OCI-LY7 (cell line): ENCODE results near the gene ACER2. TPM values are rescaled to one million over a fixed set of nuclear protein-coding genes. Genes with fewer than 3 reads are reported as not detected.
A peak's percentile ranks its signal among the peaks of the same experiment; 100 is the strongest.

Experiments
- BruUV-seq: library from RNA; stranded (reverse); fragments of 400-500 nt; replicated peaks from 2 replicates; lab custom pipeline; 2021; lab: Mats Ljungman, UMichigan
- CTCF ChIA-PET: fragments of 300-600 bp; sonication (Branson Sonifier 250); formaldehyde crosslinking; loops from one replicate; lab custom pipeline; 2022; ENCODE audit warnings: antibody characterized with exemption; ENCODE audit not compliant: unreplicated experiment; lab: Charles Lee
- POLR2A ChIA-PET: fragments of 300-600 bp; sonication (Branson Sonifier 250); formaldehyde crosslinking; loops from one replicate; lab custom pipeline; 2022; ENCODE audit warnings: antibody characterized with exemption; lab: Charles Lee
- DNase-seq: peaks from one replicate; pipeline ENCODE4 v3.0.0-alpha.2; 2015; ENCODE audit warnings: low spot score
- H2AFZ ChIP-seq: fragments of 200-600 bp; sonication (generic), shearing (Covaris generic); 2 replicates; pipeline ENCODE4 v1.6.1; 2014; ENCODE audit warnings: mild to moderate bottlenecking, antibody characterized with exemption, low read length, moderate library complexity
- H3K27ac ChIP-seq: fragments of 200-600 bp; sonication (generic); 2 replicates; pipeline ENCODE4 v1.5.1; 2014; ENCODE audit warnings: mixed run types, low read depth, mild to moderate bottlenecking, moderate library complexity, low read length, inconsistent platforms; ENCODE audit not compliant: poor library complexity, severe bottlenecking
- H3K36me3 ChIP-seq: fragments of 200-600 bp; sonication (generic); 2 replicates; pipeline ENCODE4 v1.6.1; 2014; ENCODE audit warnings: mild to moderate bottlenecking, antibody characterized with exemption, low read length, moderate library complexity, mixed read lengths; ENCODE audit not compliant: insufficient read depth
- H3K4me1 ChIP-seq: fragments of 200-600 bp; sonication (generic); 2 replicates; pipeline ENCODE4 v1.5.1; 2014; ENCODE audit warnings: mild to moderate bottlenecking, low read length; ENCODE audit not compliant: insufficient read depth, poor library complexity, severe bottlenecking
- H3K4me2 ChIP-seq: fragments of 200-600 bp; sonication (generic); 2 replicates; pipeline ENCODE4 v1.6.1; 2014; ENCODE audit warnings: mild to moderate bottlenecking, low read length
- H3K4me3 ChIP-seq: fragments of 200-600 bp; sonication (generic); 2 replicates; pipeline ENCODE4 v1.5.1; 2014; ENCODE audit warnings: mild to moderate bottlenecking, low read depth, low read length; ENCODE audit not compliant: poor library complexity, severe bottlenecking
- H3K79me2 ChIP-seq: fragments of 200-600 bp; sonication (generic); 2 replicates; pipeline ENCODE4 v1.6.1; 2016; ENCODE audit warnings: low read depth, mild to moderate bottlenecking, low read length, moderate library complexity, mixed read lengths; ENCODE audit not compliant: insufficient read depth
- H3K9me2 ChIP-seq: fragments of 200-600 bp; sonication (generic); 2 replicates; pipeline ENCODE4 v1.6.1; 2016; ENCODE audit warnings: mild to moderate bottlenecking, low read length, mixed read lengths; ENCODE audit not compliant: insufficient read depth
- H3K9me3 ChIP-seq: fragments of 200-600 bp; sonication (generic); 2 replicates; pipeline ENCODE4 v1.6.1; 2014; ENCODE audit warnings: mild to moderate bottlenecking, mixed run types, low read length, mixed read lengths
- H4K20me1 ChIP-seq: fragments of 200-600 bp; sonication (generic); 2 replicates; pipeline ENCODE4 v1.6.1; 2014; ENCODE audit warnings: mild to moderate bottlenecking, antibody characterized with exemption, low read length, moderate library complexity, mixed read lengths; ENCODE audit not compliant: insufficient read depth
- EZH2phosphoT487 ChIP-seq: fragments of 200-600 bp; sonication (generic); IDR thresholded peaks from 2 replicates; pipeline ENCODE4 v1.6.1; 2018; ENCODE audit warnings: low read depth, borderline replicate concordance, mild to moderate bottlenecking, mixed run types, antibody characterized with exemption, low read length, moderate library complexity, mixed read lengths
- intact Hi-C: fragments of 100-400 bp; cut with micrococcal nuclease; formaldehyde crosslinking; loops from one replicate; pipeline ENCODE4 v1.10.0; 2022; ENCODE audit not compliant: unreplicated experiment
- total RNA-seq, 2 experiments: library from RNA; depleted of rRNA in 1 of 2; stranded (reverse); fragments of >200 nt in 1 of 2; shearing (Covaris generic) in 1 of 2; gene quantifications; 2 replicates each; pipeline ENCODE4 v1.2.3, GENCODE V29; 2014 to 2022
- TF ChIP-seq, protein P1 (sequence below): fragments of 200-600 bp; sonication (generic); conservative IDR thresholded peaks from 2 replicates; pipeline ENCODE4 v1.5.1; 2014; ENCODE audit warnings: mild to moderate bottlenecking, antibody characterized with exemption, low read length, moderate library complexity, mixed read lengths

ACER2 gene
- total RNA-seq, 2 experiments from 2014 or later, result 1.4 to 1.8 TPM

DNA sequence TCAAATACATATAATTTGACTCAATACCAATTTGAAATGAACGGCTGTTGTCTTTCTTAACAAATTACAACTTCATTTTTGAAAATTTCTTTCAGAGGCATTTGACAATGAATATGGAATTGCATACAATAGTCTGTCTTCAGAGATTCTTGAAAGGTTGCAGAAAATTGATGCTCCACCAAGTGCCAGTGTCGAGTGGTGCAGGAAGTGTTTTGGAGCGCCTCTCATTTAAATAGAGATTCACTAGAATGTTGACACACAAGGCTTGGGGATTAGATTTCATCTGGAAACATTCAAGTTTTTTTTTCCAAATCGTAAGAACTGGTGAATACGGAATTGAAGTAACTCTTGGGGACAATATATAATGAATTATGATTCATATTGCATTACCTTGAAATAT lies 36.9 kb upstream of the ACER2 start:
- Histone ChIP-seq H4K20me1 (peaks cover 25% of the 10 kb centered on the region), H3K4me1 (peaks cover 15% of the 10 kb centered on the region), H3K9me2 (no peaks in the 10 kb centered on the region), H3K4me2 (no peak overlapping the region), H3K27ac (peak overlapping the region; percentile 5), H3K79me2 (peaks cover 10% of the 10 kb centered on the region; the same call in 1 of the 2 replicates), H3K9me3 (no peaks in the 10 kb centered on the region), H2AFZ (no peak overlapping the region), H3K36me3 (peaks cover 51% of the 10 kb centered on the region), H3K4me3 (no peak overlapping the region)
- no peak for TF ChIP-seq EZH2phosphoT487
- TF ChIP-seq, protein P1, sequence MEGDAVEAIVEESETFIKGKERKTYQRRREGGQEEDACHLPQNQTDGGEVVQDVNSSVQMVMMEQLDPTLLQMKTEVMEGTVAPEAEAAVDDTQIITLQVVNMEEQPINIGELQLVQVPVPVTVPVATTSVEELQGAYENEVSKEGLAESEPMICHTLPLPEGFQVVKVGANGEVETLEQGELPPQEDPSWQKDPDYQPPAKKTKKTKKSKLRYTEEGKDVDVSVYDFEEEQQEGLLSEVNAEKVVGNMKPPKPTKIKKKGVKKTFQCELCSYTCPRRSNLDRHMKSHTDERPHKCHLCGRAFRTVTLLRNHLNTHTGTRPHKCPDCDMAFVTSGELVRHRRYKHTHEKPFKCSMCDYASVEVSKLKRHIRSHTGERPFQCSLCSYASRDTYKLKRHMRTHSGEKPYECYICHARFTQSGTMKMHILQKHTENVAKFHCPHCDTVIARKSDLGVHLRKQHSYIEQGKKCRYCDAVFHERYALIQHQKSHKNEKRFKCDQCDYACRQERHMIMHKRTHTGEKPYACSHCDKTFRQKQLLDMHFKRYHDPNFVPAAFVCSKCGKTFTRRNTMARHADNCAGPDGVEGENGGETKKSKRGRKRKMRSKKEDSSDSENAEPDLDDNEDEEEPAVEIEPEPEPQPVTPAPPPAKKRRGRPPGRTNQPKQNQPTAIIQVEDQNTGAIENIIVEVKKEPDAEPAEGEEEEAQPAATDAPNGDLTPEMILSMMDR, result peak; percentile 59
- ChIA-PET POLR2A (interaction anchor here (0.9 to 1.4 kb wide), 2 partner anchors 9 to 24 kb away, joined by 4 read pairs; no protein-coding TSS in a partner anchor), CTCF (no interaction called here)
- intact Hi-C loops, result loop anchor here (2.0 kb wide), 1 partner anchor 141 kb away; the partner anchor contains the start of gene DENND4C
- BruUV-seq, result no TSS peak
- DNase-seq, result peak; percentile 39

DNA sequence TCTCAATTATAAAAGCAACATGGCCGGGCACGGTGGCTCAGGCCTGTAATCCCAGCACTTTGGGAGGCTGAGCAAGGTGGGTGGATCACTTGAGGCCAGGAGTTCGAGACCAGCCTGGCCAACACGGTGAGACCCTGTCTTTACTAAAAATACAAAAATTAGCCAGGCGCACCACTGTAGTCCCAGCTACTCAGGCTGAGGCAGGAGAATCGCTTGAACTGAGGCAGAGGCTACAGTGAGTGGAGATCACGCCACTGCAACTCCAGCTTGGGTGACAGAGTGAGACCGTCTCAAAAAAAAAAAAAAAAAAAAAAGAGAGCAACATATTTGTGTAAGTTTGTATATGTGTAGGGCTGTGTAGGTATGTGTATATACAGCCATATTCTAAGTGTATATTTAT lies 36.2 kb upstream of the ACER2 start:
- Histone ChIP-seq H3K4me1 (peaks cover 21% of the 10 kb centered on the region), H2AFZ (no peak overlapping the region), H3K4me3 (no peak overlapping the region), H3K9me2 (no peaks in the 10 kb centered on the region), H3K4me2 (no peak overlapping the region), H3K9me3 (no peaks in the 10 kb centered on the region), H3K79me2 (peaks cover 17% of the 10 kb centered on the region), H3K27ac (peak overlapping the region; percentile 5), H3K36me3 (peaks cover 57% of the 10 kb centered on the region), H4K20me1 (peaks cover 31% of the 10 kb centered on the region)
- intact Hi-C loops, result loop anchor here (2.0 kb wide), 1 partner anchor 142 kb away; the partner anchor contains the start of gene DENND4C
- TF ChIP-seq EZH2phosphoT487, result no peak
- TF ChIP-seq, protein P1, result no peak
- DNase-seq, result no peak
- no TSS peak for BruUV-seq
- ChIA-PET CTCF (no interaction called here), POLR2A (interaction anchor here (0.6 kb wide), 1 partner anchor 10 kb away, joined by 5 read pairs; no protein-coding TSS in a partner anchor)

DNA sequence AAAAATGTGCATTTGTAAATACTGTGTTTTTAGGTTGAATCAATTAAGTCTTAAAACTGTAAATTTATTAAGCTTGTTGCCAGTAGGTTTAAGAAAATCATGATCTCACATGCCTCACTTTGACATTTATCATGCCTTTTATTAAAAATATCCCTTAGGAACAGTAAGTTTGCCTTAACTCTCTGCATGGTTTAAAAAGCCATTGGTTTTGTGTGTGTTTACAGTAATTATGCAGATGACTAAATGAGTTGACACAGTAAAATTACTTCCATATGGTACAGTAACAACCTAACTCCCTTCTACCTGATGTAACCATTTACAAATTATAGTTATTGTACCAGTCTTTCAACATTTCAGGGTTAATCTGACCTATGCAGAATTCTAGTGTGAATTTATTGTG lies 35.3 kb upstream of the ACER2 start:
- POLR2A ChIA-PET, result interaction anchor here (0.9 to 1.0 kb wide), 2 partner anchors 40 to 323 kb away, joined by 3 read pairs; no protein-coding TSS in a partner anchor
- intact Hi-C loops, result loop anchor here (2.0 kb wide), 1 partner anchor 143 kb away; the partner anchor contains the start of gene DENND4C
- H3K9me3 ChIP-seq, result no peaks in the 10 kb centered on the region
- no peak overlapping the region for H3K4me2 ChIP-seq
- H3K36me3 ChIP-seq, result peaks cover 67% of the 10 kb centered on the region
- no peak overlapping the region for H3K4me3 ChIP-seq
- H3K4me1 ChIP-seq, result peaks cover 30% of the 10 kb centered on the region
- peaks cover 26% of the 10 kb centered on the region for H3K79me2 ChIP-seq
- H2AFZ ChIP-seq, result no peak overlapping the region
- CTCF ChIA-PET, result no interaction called here
- no peak for TF ChIP-seq EZH2phosphoT487
- TF ChIP-seq, protein P1, result no peak
- no peak overlapping the region for H3K27ac ChIP-seq
- H3K9me2 ChIP-seq, result no peaks in the 10 kb centered on the region
- H4K20me1 ChIP-seq, result peaks cover 41% of the 10 kb centered on the region
- BruUV-seq, result no TSS peak
- no peak for DNase-seq
